ENCODE results near the gene CASP14. TPM values are rescaled to one million over a fixed set of nuclear protein-coding genes. Genes with fewer than 3 reads are reported as not detected.

CASP14 gene
- total and polyA plus RNA-seq, 5 experiments from 2014 or later, result not detected

- Mint-ChIP-seq H3K4me3 (no peak overlapping the region), H3K4me1 (peaks cover 10 to 19% (median 16%) of the 10 kb centered on the region in 4 donors), H3K36me3 (peaks cover 0 to 21% (median 4%) of the 10 kb centered on the region in 3 donors), H3K9me3 (peaks cover 8 to 33% (median 21%) of the 10 kb centered on the region in 9 donors), H3K27ac (no peak overlapping the region), H3K27me3 (peaks cover 0 to 24% (median 0%) of the 10 kb centered on the region in 5 donors)
- POLR2A ChIA-PET, result no interaction called here
- ATAC-seq (no peak), DNase-seq (no peak)
Measured at GRCh38 chr19:15104411-15104810, 55.1 kb downstream of the CASP14 start.

GRCh38 chr19:15105044-15105443 is 55.8 kb downstream of the CASP14 start:
- no peak for DNase-seq
- peaks cover 8 to 33% (median 21%) of the 10 kb centered on the region in 9 donors for H3K9me3 Mint-ChIP-seq
- peak overlapping the region in 1 of 10 donors; percentile 57 for H3K4me3 Mint-ChIP-seq
- ATAC-seq, result no peak
- H3K36me3 Mint-ChIP-seq, result peaks cover 0 to 21% (median 4%) of the 10 kb centered on the region in 3 donors
- H3K4me1 Mint-ChIP-seq, result peaks cover 10 to 19% (median 16%) of the 10 kb centered on the region in 4 donors
- H3K27me3 Mint-ChIP-seq, result peaks cover 0 to 24% (median 0%) of the 10 kb centered on the region in 5 donors
- POLR2A ChIA-PET, result interaction anchor here (0.7 kb wide), 1 partner anchor 10 kb away, joined by 3 read pairs; no protein-coding TSS in a partner anchor
- H3K27ac Mint-ChIP-seq, result peak overlapping the region in 2 of 10 donors; percentile 41 to 54

GRCh38 chr19:15107061-15108010 is 58.1 kb downstream of the CASP14 start, which contains the start of gene SYDE1:
TSS of gene SYDE1 (plus strand) at chr19:15107401. CDS start at chr19:15107434, 33 bp downstream.
- peaks cover 8 to 25% (median 15%) of the 10 kb centered on the region in 9 donors for H3K9me3 Mint-ChIP-seq
- peak within 1 kb of the TSS; percentile 70 to 92 (median 86) for H3K4me3 Mint-ChIP-seq
- H3K36me3 Mint-ChIP-seq, result peaks cover 0 to 21% (median 2%) of the 10 kb centered on the region in 3 donors
- DNase-seq (peak in 3 of 10 donors; percentile 28 to 32 (median 28)), ATAC-seq (peak; percentile 69 to 76)
- peak within 1 kb of the TSS in 8 of 10 donors; percentile 44 to 90 (median 84) for H3K27ac Mint-ChIP-seq
- H3K27me3 Mint-ChIP-seq, result peaks cover 0 to 24% (median 0%) of the 10 kb centered on the region in 5 donors
- peaks cover 13 to 20% (median 16%) of the 10 kb centered on the region in 4 donors for H3K4me1 Mint-ChIP-seq
- POLR2A ChIA-PET, result interaction anchor here (2.3 kb wide), 1 partner anchor 18 kb away, joined by 8 read pairs; a partner anchor contains a TSS

Other genes starting within 250 kb of the CASP14 start
- not detected for gene OR7A5, start 214.3 kb upstream of the CASP14 start, total RNA-seq
- gene OR7A5, start 214.3 kb upstream of the CASP14 start, polyA plus RNA-seq, result not detected
- gene OR7C1, start 214.3 kb upstream of the CASP14 start, total RNA-seq, result not detected
- gene OR7C1, start 214.3 kb upstream of the CASP14 start, polyA plus RNA-seq, result not detected
- not detected for gene OR7A10, start 200.6 kb upstream of the CASP14 start, total RNA-seq
- not detected for gene OR7A10, start 200.6 kb upstream of the CASP14 start, polyA plus RNA-seq
- gene OR7A17, start 163.3 kb upstream of the CASP14 start, total RNA-seq, result not detected
- not detected for gene OR7A17, start 163.3 kb upstream of the CASP14 start, polyA plus RNA-seq
- not detected for gene OR7C2, start 108.0 kb upstream of the CASP14 start, total RNA-seq
- gene OR7C2, start 108.0 kb upstream of the CASP14 start, polyA plus RNA-seq, result not detected
- not detected for gene SLC1A6, start 69.6 kb upstream of the CASP14 start, total RNA-seq
- gene SLC1A6, start 69.6 kb upstream of the CASP14 start, polyA plus RNA-seq, result not detected
- not detected for gene OR1I1, start 32.7 kb downstream of the CASP14 start, total RNA-seq
- not detected for gene OR1I1, start 32.7 kb downstream of the CASP14 start, polyA plus RNA-seq
- under 1 TPM; 0.22 to 0.60 TPM for gene SYDE1, start 57.9 kb downstream of the CASP14 start, total RNA-seq
- under 1 TPM; 0.16 to 0.73 (median 0.26) TPM for gene SYDE1, start 57.9 kb downstream of the CASP14 start, polyA plus RNA-seq
- under 1 TPM in 1 of 2 experiments, not detected in 1; 0.05 TPM for gene NOTCH3, start 151.5 kb downstream of the CASP14 start, total RNA-seq
- gene NOTCH3, start 151.5 kb downstream of the CASP14 start, polyA plus RNA-seq, result not detected
- gene EPHX3, start 183.0 kb downstream of the CASP14 start, total RNA-seq, result under 1 TPM in 1 of 2 experiments, not detected in 1; 0.65 TPM
- gene EPHX3, start 183.0 kb downstream of the CASP14 start, polyA plus RNA-seq, result not detected